Fibroblast of villous mesenchyme (primary cell): Measurements from ENCODE around the gene PCDH15. TPM values are rescaled to one million over a fixed set of nuclear protein-coding genes. Genes with fewer than 3 reads are reported as not detected.

Source experiments
- DNase-seq: peaks from one replicate; pipeline ENCODE4 v3.0.0-alpha.2; 2010; ENCODE audit warnings: low read depth
- H3K4me3 ChIP-seq: 2 replicates; pipeline ENCODE4 v1.5.1; 2011; ENCODE audit warnings: low read depth, mild to moderate bottlenecking, low read length
- total RNA-seq: library from RNA; depleted of rRNA; stranded (reverse); fragments of >200 nt; gene quantifications from 2 replicates; pipeline ENCODE4 v1.2.3, GENCODE V29; 2012
- TF ChIP-seq, protein P1 (sequence below): IDR thresholded peaks from 2 replicates; pipeline ENCODE4 v1.5.1; 2012; ENCODE audit warnings: low read depth, mild to moderate bottlenecking, low read length; ENCODE audit not compliant: insufficient read depth

Gene PCDH15
- total RNA-seq, 1 donor: not detected

DNA sequence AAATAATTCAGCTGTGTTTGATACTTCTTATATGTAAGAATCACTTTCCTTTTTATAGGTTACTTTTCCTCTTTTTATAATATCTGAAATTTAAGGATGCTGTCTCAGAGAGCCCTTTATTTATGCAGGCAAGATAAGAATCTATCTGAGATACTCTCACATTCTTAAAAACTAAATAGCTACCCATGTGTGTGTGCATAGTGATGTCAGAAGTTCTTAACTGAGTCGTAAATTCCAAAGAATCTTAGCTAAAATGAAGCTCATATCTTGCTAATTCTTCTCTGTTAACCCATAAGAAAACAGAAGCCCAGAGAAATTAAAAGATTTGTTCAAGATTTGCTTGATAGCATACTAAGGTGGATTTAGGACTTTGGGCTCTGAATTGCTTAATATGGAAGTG is 118.5 kb downstream of the PCDH15 start:
- no peak for DNase-seq
- TF ChIP-seq, protein P1, sequence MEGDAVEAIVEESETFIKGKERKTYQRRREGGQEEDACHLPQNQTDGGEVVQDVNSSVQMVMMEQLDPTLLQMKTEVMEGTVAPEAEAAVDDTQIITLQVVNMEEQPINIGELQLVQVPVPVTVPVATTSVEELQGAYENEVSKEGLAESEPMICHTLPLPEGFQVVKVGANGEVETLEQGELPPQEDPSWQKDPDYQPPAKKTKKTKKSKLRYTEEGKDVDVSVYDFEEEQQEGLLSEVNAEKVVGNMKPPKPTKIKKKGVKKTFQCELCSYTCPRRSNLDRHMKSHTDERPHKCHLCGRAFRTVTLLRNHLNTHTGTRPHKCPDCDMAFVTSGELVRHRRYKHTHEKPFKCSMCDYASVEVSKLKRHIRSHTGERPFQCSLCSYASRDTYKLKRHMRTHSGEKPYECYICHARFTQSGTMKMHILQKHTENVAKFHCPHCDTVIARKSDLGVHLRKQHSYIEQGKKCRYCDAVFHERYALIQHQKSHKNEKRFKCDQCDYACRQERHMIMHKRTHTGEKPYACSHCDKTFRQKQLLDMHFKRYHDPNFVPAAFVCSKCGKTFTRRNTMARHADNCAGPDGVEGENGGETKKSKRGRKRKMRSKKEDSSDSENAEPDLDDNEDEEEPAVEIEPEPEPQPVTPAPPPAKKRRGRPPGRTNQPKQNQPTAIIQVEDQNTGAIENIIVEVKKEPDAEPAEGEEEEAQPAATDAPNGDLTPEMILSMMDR: no peak
- H3K4me3 ChIP-seq: no peak overlapping the region

DNA sequence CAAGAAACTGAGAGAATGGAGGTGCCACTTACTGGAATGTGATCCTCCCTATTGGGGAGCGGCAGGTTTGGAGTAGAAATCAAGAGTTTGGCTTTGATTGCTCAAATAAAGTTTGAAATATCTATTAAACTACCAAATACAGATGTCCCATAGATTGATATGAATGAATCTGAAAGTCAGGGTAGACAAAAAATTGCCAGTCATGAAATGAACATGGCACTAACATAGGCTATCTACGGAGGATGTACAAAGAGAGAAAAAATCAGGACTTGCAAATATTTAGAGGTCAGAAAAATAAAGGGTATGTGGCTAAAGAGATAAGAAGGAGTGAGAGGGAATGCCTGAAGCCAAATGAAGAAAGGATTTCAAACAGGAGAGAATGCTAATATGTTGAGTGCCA is 119.9 kb downstream of the PCDH15 start:
- no peak for DNase-seq
- no peak overlapping the region for H3K4me3 ChIP-seq
- TF ChIP-seq, protein P1: no peak

DNA sequence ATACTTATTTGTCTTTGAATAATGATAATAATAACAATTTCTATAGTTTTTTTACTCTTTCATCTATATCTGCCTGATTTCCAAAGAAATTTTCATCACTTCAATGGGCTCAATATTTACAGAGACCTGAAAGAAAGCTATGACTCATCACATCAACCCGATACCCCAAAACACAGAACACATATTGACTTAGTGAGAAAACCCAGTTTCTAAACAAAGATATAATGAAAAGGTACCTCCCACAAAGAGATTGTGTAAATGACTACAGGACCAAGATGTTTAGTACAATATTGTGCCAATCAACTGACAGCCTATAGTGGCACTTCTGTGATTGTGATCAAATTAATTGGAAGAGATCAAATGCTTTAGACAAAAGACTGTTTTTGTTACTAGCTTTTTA is 133.9 kb downstream of the PCDH15 start:
- DNase-seq: no peak
- TF ChIP-seq, protein P1: no peak

DNA sequence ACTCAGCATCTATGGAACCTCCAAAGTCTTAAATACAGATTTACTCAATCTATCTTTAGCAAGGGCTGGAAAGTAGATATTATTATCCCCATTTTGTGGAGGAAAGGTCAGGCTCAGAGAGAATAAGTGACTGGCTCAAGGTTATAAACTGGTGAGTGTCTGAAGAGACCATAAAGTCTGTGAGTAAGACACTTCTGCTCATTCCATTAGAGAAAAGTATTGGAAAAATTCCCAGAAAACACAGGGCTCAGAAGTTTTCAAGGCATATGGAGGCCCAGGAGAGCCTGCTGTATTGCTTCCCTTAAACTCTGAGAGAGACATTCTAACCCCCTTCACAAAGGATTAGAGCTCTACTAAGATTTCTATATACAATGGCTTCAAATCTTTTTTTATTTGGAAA is 134.8 kb downstream of the PCDH15 start:
- no peak overlapping the region for H3K4me3 ChIP-seq
- DNase-seq: no peak
- TF ChIP-seq, protein P1: no peak

More for the DNA sequence above, 133.9 kb downstream of the PCDH15 start:
- H3K4me3 ChIP-seq: no peak overlapping the region

DNA sequence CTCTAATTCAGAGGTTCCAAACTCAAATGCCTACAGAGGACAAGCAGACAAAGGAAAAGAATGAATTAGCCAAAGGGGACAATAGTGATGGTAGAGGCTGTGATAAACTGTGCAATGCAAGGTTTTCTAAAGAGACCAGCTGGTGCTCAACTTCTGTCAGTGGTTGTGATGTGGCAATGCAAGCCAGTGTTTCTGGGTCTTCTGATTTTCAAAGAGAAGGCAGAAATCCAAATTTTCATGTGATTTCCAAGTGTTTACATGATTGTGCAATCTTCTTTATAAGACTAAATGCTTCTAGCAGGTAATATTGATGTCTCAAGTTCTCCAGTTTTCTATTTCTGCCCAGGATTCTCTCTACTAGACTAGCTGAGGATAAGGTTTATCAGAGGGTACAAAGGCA is 135.9 kb downstream of the PCDH15 start:
- no peak for DNase-seq
- TF ChIP-seq, protein P1: no peak
- H3K4me3 ChIP-seq: no peak overlapping the region

DNA sequence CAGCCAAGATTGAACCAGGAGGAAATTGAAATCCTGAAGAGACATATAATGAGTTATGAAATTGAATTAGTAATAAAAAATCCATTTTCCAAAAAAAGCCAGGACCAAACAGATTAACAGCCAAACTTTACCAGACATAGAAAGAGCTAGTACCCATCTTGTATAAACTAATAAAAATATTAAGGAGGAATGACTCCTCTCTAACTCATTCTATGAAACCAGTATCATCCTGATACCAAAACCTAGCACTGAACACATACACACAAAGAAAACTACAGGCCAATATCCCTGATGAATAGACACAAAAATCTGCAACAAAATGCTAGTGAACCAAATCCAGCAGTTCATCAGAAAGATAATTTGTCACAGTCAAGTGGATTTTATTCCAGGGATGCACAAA is 140.6 kb downstream of the PCDH15 start:
- DNase-seq: no peak
- H3K4me3 ChIP-seq: no peak overlapping the region
- TF ChIP-seq, protein P1: no peak

DNA sequence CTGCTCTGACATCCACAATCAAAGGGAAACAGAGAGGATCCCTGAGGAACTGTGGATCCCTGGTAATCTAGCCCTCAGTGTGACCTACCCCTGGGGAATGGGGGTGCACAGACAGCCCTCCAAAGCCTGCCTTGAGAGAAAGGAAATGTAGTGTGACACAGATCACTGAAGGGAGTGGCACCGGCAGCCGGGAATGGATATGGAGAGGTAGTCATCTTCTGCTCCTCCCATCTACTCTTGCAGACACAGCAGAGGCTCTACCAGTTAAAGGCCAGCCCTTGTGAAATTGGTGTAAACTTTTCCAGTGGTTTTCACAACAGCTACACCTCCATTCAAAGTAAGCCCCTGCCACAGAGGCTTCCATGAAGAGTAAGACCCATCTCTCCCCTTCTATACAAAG is 144.4 kb downstream of the PCDH15 start:
- TF ChIP-seq, protein P1: no peak
- H3K4me3 ChIP-seq: no peak overlapping the region
- DNase-seq: no peak
